HG02973 (cell line): ENCODE data around the gene TEX14.
"Not testable (repeated sequence)": the region's sequence is repeated elsewhere in the genome, so short reads cannot be mapped to it uniquely, and the experiment has no call there.

Experiments used
- ATAC-seq: cut with Tn5 transposase; IDR thresholded peaks from one replicate; pipeline ENCODE4 v1.9.1; 2021; ENCODE audit warnings: moderate library complexity; ENCODE audit not compliant: unreplicated experiment

The TEX14 gene

GRCh38 chr17:58605986-58606385 lies 85.9 kb downstream of the TEX14 start:
- no peak for ATAC-seq

GRCh38 chr17:58605470-58605869 lies 86.4 kb downstream of the TEX14 start:
- ATAC-seq: peak; percentile 53

GRCh38 chr17:58601976-58602375 lies 89.9 kb downstream of the TEX14 start:
- ATAC-seq: no peak

GRCh38 chr17:58597371-58597770 lies 94.5 kb downstream of the TEX14 start:
- ATAC-seq: no peak

- no peak for ATAC-seq
Measured at GRCh38 chr17:58595194-58595792, 96.6 kb downstream of the TEX14 start.

- no peak for ATAC-seq
Measured at GRCh38 chr17:58593123-58593522, 98.7 kb downstream of the TEX14 start.

- ATAC-seq: no peak
Measured at GRCh38 chr17:58591455-58591854, 100.4 kb downstream of the TEX14 start.

GRCh38 chr17:58590377-58590776 lies 101.5 kb downstream of the TEX14 start:
- no peak for ATAC-seq

GRCh38 chr17:58587713-58588117 lies 104.1 kb downstream of the TEX14 start:
- no peak for ATAC-seq

GRCh38 chr17:58586009-58586644 lies 105.7 kb downstream of the TEX14 start:
- ATAC-seq: no peak

- ATAC-seq: no peak
Measured at GRCh38 chr17:58585554-58585953, 106.3 kb downstream of the TEX14 start.

- ATAC-seq: no peak
Measured at GRCh38 chr17:58583486-58583885, 108.4 kb downstream of the TEX14 start.

GRCh38 chr17:58582718-58583117 lies 109.1 kb downstream of the TEX14 start:
- not testable (repeated sequence) for ATAC-seq

GRCh38 chr17:58580671-58581070 lies 111.2 kb downstream of the TEX14 start:
- ATAC-seq: no peak

- ATAC-seq: no peak
Measured at GRCh38 chr17:58577696-58578095, 114.1 kb downstream of the TEX14 start.

- ATAC-seq: no peak
Measured at GRCh38 chr17:58576679-58577367, 115.0 kb downstream of the TEX14 start.

GRCh38 chr17:58575511-58575910 lies 116.3 kb downstream of the TEX14 start:
- no peak for ATAC-seq

- ATAC-seq: no peak
Measured at GRCh38 chr17:58574025-58574424, 117.8 kb downstream of the TEX14 start.

- ATAC-seq: no peak
Measured at GRCh38 chr17:58572846-58573245, 119.0 kb downstream of the TEX14 start.

- no peak for ATAC-seq
Measured at GRCh38 chr17:58570758-58571157, 121.1 kb downstream of the TEX14 start.

- ATAC-seq: no peak
Measured at GRCh38 chr17:58569196-58569595, 122.6 kb downstream of the TEX14 start.

- ATAC-seq: no peak
Measured at GRCh38 chr17:58568044-58568799, 123.6 kb downstream of the TEX14 start.
